GM12875 (cell line): ENCODE data around the gene HOXC6.

Experiments
- H3K4me3 ChIP-seq: one replicate; pipeline ENCODE4 v1.5.1; 2011; ENCODE audit warnings: low read depth, low read length, control low read depth
- TF ChIP-seq, protein P1 (sequence below): IDR thresholded peaks from 2 replicates; pipeline ENCODE4 v1.5.1; 2011; ENCODE audit warnings: low read depth, mild to moderate bottlenecking, control low read depth, inconsistent platforms, low read length, moderate library complexity, borderline replicate concordance; ENCODE audit not compliant: insufficient read depth

HOXC6 gene

DNA sequence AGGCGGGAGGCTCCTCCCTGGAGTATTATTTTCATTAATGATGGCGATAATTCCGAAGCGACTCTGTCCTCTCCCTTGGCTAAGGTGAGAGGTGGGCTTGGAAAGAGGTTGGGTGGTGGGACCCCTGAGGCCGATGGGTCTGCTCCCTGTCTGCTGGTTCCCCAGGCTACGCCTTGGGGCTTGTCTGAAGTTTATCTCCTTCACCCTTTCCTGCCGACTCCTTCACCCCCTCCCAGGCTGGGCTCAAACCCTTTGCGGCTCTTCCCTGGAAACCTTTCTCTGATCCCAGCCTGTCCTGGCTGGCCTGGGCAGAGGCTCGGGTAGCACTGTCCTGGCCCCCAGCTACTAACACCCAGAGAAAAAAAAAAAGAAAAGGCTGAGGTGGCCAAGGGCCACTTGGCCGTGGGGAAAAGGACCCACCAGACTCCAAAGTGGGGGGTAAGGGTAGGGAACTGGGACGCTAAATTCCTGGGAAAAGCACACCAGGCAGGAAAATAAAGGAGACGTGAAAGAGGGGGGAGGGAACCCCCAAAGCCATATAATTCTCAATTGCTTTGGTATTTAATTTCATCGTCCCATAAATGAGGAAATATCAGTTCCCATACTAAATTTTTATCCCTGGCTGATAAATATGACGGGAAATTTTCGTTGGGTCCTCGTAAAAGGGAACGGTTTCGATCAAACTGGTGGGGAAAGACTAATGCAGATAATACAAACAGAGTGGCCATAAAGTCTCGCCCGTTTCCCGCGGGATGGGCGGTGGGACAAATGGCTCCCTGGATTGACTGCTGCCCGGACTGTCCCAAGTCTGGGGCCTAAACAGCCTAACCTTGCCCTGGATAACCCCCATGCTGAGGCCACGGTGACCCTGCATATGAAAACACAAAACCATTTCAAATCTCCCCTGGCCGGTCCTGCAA is 45.3 kb upstream of the HOXC6 start:
- TF ChIP-seq, protein P1, sequence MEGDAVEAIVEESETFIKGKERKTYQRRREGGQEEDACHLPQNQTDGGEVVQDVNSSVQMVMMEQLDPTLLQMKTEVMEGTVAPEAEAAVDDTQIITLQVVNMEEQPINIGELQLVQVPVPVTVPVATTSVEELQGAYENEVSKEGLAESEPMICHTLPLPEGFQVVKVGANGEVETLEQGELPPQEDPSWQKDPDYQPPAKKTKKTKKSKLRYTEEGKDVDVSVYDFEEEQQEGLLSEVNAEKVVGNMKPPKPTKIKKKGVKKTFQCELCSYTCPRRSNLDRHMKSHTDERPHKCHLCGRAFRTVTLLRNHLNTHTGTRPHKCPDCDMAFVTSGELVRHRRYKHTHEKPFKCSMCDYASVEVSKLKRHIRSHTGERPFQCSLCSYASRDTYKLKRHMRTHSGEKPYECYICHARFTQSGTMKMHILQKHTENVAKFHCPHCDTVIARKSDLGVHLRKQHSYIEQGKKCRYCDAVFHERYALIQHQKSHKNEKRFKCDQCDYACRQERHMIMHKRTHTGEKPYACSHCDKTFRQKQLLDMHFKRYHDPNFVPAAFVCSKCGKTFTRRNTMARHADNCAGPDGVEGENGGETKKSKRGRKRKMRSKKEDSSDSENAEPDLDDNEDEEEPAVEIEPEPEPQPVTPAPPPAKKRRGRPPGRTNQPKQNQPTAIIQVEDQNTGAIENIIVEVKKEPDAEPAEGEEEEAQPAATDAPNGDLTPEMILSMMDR: no peak
- H3K4me3 ChIP-seq: no peak overlapping the region

DNA sequence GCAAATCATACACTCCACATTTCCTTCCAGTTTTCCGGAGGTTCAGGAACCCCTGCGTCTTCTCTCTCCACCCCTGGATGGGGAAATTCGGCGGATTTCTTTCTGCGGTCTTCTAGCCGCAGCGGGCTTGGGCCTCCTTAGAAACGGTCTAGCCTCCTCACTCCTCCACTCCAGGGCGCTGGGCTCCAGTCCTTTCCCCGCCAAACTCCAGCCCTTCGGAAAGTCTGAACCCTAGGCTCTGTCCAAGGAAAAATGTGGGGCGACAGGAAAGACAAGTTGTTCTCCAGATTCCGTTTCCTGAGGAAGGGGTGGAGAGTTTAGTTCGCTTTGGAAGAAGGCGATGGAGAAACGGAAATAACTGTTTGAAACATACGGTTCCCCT is 44.7 kb upstream of the HOXC6 start:
- H3K4me3 ChIP-seq: no peak overlapping the region
- TF ChIP-seq, protein P1: no peak

DNA sequence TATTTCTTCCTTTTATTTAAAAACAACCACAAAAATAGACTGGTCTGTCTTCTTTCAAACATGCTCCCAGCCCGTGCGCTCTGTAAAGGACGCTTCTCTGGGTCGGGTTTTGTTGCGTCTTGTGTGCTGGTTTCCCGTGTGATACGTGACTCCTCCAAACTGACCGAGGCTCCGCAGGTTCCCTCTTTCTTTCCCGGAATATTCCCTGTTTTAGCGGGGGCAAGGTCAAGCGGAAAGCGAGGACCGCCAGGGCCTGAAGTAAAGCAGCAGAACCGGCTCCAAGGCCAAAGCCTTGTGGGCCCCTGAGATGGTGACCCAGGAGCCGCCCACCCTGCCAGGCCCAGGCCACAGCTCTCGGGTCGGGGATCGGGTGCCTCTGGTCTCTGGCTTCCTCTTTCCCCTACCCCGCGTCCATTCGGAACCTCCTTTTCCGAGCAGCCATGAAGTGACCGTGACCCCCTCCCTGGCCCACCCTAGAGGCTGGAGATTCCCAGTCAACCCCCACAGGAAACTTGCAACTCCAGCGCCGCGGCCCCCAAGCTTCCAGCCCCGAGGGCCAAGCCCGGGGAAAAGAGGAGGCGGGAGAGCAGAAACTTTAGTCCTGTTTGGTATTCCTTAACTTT is 44.2 kb upstream of the HOXC6 start:
- H3K4me3 ChIP-seq: no peak overlapping the region
- TF ChIP-seq, protein P1: no peak

DNA sequence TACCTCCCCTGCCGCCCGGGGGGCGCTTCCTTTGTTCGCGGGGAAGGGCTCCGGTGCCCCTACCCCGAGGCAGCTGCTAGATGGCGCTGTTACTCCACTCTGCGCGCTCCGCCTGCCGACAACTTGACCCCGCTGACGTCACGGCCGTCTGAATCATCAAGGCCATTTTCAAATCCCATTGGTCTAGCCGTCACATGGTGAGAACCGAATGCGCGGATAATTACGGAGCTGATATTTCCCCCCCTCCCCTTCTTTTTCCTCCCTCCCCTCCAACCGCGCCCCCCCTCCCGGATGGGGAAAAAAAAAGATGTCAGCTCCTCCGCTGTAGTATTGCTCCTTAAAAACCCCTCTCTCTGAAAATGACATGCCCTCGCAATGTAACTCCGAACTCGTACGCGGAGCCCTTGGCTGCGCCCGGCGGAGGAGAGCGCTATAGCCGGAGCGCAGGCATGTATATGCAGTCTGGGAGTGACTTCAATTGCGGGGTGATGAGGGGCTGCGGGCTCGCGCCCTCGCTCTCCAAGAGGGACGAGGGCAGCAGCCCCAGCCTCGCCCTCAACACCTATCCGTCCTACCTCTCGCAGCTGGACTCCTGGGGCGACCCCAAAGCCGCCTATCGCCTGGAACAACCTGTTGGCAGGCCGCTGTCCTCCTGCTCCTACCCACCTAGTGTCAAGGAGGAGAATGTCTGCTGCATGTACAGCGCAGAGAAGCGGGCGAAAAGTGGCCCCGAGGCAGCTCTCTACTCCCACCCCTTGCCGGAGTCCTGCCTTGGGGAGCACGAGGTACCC is 43.1 kb upstream of the HOXC6 start, which contains the start of gene HOXC10:
TSS of gene HOXC10 (plus strand) at position 246 of the 791 bp plus-strand sequence. CDS start at position 360, 114 bp downstream.
- H3K4me3 ChIP-seq: peak within 1 kb of the TSS; percentile 38

DNA sequence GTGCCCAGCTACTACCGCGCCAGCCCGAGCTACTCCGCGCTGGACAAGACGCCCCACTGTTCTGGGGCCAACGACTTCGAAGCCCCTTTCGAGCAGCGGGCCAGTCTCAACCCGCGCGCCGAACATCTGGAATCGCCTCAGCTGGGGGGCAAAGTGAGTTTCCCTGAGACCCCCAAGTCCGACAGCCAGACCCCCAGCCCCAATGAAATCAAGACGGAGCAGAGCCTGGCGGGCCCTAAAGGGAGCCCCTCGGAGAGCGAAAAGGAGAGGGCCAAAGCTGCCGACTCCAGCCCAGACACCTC is 42.6 kb upstream of the HOXC6 start:
- H3K4me3 ChIP-seq: peak overlapping the region; percentile 38
- TF ChIP-seq, protein P1: no peak

More for the DNA sequence above, 43.1 kb upstream of the HOXC6 start, which contains the start of gene HOXC10:
- TF ChIP-seq, protein P1: peak; percentile 88

DNA sequence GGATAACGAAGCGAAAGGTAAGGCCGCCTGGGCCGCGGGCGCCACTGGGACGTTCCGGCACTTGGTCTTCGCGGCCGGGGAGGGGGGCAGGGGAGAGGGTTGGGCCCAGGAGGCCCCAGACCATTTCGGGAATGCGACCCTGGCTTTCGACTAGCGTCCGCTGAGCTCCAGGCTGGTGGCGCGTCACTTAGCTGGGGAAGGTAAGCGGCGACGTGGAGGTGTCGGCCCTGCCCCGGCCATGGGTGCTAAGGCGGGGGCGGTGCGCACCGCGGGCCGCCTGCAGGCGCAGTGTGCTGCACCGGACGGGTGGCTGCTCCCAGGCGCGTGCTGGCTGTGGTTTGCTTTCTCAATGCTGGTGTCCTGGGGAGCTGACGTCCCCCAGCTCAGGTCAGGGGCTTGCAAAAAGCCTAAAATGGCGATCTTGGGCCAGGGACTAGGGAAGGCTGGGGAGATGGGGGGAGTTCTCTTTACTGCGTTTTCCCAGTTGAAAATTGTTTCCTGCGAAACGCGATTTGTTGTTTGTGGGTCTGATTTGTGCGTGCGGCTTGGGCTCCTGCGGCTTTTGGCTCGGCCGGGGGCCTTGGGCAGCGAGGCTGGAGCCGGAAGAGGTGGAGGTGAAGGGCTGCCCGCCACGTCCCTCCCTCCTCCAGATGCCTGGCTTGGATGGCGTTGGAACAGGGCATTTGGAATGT is 42.1 kb upstream of the HOXC6 start:
- TF ChIP-seq, protein P1: no peak
- H3K4me3 ChIP-seq: peak overlapping the region; percentile 38
